NCI-H510A (cell line): ENCODE results near the gene DHX34.
"Not testable (repeated sequence)": the region's sequence is repeated elsewhere in the genome, so short reads cannot be mapped to it uniquely, and the experiment has no call there.

ENCODE experiments used
- DNase-seq: peaks from one replicate; lab custom pipeline; 2025; lab: John Stamatoyannopoulos, UW

The DHX34 gene

GRCh38 chr19:47365455-47365854 lies 16.3 kb downstream of the DHX34 start:
- DNase-seq: not testable (repeated sequence)

- DNase-seq: no peak
These were observed 21.0 kb downstream of the DHX34 start for GRCh38 chr19:47370045-47370611.

GRCh38 chr19:47371261-47371660 lies 22.1 kb downstream of the DHX34 start:
- no peak for DNase-seq

DNA sequence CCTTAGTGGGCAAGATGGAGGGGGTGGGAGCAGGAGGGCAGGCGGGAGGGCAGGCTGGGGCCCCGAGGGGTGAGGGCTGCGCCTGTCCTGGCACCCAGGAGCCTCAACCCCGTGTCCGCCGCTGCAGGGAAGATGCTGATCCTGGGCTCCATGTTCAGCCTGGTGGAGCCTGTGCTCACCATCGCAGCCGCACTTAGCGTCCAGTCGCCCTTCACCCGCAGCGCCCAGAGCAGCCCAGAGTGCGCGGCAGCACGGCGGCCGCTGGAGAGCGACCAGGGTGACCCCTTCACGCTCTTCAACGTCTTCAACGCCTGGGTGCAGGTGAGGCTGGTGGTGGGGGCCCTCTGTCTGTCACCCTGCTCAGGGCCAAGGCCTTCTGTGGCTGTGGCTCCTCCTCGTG lies 23.5 kb downstream of the DHX34 start:
- no peak for DNase-seq

GRCh38 chr19:47373246-47374240 lies 24.4 kb downstream of the DHX34 start:
- DNase-seq: no peak

DNA sequence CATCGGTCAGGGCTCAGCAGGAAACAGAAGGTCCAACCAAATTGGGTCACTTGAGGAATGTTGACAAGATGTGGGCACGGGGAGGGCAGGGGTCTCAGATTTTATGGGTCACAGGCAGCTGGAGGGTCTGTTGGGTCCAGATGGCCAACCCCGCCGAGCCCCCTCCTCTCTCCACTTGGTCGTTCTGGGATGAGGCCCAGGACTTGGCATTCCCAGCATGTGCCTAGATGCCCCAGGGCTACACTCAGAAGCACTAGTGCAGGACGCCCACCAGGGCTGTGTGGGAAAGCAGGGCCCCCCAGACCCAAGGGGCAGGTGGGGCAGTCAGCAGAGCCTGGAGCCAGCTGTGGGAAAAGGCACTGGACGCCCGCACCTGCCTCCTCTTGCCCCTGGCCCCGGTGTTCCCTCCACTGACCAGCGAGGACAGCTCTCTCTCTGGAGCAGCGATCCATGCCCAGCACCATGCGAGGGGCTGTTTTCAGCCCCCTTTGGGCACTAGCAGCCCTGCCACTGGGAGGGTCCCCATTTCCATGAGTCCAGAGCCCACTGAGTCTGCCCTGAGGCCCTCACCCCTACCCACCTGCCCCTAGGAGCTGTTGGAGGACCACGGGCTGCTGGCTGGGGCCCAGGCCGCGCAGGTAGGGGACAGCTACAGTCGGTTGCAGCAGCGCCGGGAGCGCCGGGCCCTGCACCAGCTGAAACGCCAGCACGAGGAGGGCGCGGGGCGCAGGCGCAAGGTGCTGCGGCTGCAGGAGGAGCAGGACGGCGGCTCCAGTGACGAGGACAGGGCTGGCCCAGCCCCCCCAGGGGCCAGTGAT lies 26.0 kb downstream of the DHX34 start:
- DNase-seq: no peak

DNA sequence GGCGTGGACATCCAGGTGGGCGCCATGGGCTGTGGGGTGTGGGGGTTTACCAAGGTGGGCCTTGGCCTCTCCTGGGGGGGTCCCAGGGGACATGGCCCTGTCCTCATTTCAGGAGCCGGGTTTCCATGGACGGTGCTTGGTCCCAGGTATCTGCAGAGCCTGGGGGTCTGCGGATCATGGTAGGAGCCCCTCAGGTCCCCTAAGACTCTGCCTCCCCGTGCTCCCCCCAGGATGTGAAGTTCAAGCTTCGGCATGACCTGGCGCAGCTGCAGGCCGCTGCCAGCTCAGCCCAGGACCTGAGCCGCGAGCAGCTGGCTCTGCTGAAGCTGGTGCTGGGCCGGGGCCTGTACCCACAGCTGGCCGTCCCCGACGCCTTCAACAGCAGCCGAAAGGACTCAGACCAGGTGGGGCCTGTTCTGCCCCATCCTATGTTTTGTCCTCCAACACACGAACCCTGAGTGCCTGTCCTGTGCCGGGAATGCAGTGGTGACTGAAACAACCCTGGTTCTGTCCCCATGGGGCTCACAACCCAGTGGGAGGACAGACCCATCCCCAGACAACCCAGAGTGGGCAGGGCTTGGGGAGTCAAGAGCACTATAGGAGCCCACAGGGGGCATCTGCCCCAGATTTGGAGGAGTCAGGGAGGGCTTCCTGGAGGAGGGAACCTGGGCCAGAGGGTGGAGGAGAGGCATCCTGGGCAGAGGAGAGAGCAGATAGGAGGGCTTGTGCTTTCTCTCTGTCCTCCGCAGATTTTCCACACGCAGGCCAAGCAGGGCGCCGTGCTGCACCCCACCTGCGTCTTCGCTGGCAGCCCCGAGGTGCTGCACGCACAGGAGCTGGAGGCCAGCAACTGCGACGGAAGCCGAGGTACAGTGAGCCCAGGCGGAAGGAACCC lies 26.8 kb downstream of the DHX34 start:
- no peak for DNase-seq

- no peak for DNase-seq
These were observed 27.6 kb downstream of the DHX34 start for GRCh38 chr19:47376589-47377144.

GRCh38 chr19:47377208-47377701 lies 28.1 kb downstream of the DHX34 start:
- DNase-seq: no peak

DNA sequence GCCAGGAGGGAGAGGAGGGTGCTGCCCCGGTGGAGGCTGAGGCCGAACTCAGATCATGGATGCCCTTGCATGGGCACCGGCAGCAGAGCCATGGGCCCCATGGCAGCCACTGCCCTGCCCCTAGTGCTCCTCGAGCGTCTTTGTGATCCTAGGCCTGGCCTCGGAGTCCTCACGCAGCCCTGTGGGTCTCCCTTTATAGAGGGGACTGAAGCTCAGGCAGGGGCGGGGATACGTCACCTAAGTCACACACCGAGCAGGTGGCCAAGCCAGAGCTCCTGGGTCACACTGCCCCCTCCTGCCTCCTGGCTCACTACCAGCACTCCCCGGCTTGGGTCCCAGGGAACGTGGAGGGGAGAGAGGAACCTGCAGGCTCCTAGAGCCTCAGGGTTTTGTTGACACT lies 28.7 kb downstream of the DHX34 start:
- no peak for DNase-seq

DNA sequence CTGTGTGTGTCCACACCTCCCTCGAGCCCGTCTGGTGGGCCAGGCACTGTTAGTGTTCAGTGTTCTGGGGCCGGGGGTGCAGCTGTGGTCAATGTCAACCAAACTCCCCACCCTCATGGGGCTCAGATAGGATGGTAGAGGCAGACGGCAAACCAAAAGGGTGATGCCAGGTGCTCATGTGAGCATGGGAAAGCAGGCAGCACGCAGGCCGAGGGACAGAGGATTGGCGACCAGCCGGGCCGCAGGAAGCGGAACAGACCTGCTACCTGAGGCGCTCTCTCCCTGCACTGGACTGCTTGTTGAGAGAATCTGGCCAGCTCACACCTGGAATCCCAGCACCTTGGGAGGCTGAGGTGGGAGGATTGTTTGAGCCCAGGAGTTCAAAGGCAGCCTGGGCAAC lies 29.1 kb downstream of the DHX34 start:
- DNase-seq: no peak

DNA sequence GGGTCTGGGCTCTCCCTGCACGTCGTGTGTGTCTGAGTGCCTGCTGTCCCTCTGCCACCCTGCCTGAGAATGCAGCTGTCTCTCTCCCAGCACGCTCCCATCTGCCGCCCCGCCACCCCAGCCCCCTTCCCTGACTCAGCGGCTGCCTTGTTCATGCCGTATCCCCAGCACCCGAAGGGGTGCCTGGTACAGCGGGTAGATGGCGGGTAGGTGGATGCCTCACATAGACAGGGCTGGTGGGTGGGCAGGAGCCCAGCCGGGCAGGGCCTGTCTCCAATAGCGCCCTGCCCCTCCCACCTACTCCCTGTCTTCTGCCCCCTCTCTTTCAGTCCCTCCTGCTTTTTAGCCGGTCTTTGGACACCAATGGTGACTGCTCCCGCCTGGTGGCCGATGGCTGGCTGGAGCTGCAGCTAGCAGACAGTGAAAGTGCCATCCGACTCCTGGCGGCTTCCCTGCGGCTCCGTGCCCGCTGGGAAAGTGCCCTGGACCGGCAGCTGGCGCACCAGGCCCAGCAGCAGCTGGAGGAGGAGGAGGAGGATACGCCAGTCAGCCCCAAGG lies 30.3 kb downstream of the DHX34 start:
- no peak for DNase-seq

- no peak for DNase-seq
These were observed 31.4 kb downstream of the DHX34 start for GRCh38 chr19:47380559-47380958.

GRCh38 chr19:47381121-47381520 lies 32.0 kb downstream of the DHX34 start:
- no peak for DNase-seq

GRCh38 chr19:47381653-47382279 lies 32.7 kb downstream of the DHX34 start:
- DNase-seq: no peak

GRCh38 chr19:47383890-47384289 lies 34.8 kb downstream of the DHX34 start:
- not testable (repeated sequence) for DNase-seq

- DNase-seq: not testable (repeated sequence)
These were observed 35.4 kb downstream of the DHX34 start for GRCh38 chr19:47384533-47384932.

DNA sequence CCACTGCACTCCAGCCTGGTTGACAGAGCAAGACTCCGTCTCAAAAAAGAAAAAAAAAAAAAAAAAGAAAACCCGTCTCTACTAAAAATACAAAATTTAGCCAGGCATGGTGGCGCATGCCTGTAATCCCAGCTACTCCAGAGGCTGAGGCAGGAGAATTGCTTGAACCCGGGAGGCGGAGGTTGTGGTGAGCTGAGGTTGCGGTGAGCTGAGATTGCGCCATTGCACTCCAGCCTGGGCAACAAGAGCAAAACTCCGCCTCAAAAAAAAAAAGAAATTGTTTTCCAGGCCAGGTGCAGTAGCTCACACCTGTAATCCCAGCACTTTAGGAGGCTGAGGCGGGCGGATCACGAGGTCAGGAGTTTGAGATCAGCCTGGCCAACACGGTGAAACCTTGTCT lies 37.5 kb downstream of the DHX34 start:
- DNase-seq: not testable (repeated sequence)

DNA sequence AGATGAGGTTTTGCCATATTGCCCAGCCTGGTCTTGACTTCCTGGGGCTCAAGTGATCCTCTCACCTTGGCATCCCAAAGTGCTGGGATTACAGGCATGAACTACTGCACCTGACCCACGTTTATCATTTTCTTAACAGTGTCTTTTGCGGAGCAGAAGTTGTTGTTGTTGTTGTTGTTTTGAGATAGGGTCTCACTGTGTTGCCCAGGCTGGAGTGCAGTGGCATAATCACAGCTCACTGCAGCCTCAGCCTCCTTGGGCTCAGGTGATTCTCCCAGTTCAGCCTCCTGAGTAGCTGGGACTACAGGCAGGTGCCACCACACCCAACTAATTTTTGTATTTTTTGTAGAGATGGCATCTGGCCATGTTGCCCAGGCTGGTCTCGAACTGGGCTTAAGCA lies 38.5 kb downstream of the DHX34 start:
- DNase-seq: not testable (repeated sequence)

DNA sequence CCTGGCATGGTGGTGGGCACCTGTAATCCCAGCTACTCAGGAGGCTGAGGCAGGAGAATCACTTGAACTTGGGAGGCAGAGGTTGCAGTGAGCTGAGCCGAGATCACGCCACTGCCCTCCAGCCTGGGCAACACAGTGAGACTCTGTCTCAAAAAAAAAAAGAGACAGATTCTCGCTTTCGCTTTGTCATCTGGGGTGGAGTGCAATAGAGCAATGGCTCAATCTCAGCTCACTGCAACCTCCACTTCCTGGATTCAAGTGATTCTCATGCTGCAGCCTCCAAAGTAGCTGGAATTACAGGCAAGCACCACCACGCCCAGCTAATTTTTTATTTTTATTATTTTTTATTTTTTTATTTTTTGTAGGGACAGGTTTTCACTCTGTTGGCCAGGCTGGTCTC lies 39.6 kb downstream of the DHX34 start:
- DNase-seq: not testable (repeated sequence)
